Measurements from ENCODE around the gene MPDZ. TPM values are rescaled to one million over a fixed set of nuclear protein-coding genes. Genes with fewer than 3 reads are reported as not detected.

Gene MPDZ
- total RNA-seq, 1 experiment from 2014 or later = 46.7 TPM

DNA sequence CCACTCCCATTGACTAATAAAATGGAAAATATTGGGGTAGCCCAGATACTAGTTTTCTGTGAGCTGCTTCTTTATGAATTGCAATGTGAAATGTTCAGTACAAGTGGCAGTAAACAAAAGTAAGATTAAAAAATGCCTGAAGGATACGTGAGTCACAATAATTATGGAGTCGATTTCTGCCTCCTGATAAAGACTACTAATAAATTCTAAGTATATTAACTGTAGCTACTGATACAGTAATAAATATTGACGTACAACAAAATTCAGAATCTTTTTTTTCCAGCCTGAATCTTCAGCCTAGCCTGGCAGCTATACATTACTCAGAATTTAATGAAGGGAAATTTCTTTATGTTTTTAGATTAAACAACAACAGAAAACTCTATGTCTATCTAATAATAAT, 218.1 kb downstream of the MPDZ start:
- H2AK5ac ChIP-seq (ENCODE audit: insufficient read length, low read length) = no peak overlapping the region
- H3K4me3 Mint-ChIP-seq = no peak overlapping the region
- H3K4me1 ChIP-seq (ENCODE audit: insufficient read depth, low read length) = peaks cover 4% of the 10 kb centered on the region; the same call in 1 of the 2 replicates
- H3K23ac ChIP-seq (ENCODE audit: insufficient read length, low read depth, low read length) = no peak overlapping the region
- H3K9me3 Mint-ChIP-seq = no peaks in the 10 kb centered on the region
- no peak overlapping the region for H3K18ac ChIP-seq (ENCODE audit: insufficient read length, low read depth, low read length)
- no peaks in the 10 kb centered on the region for H4K20me1 ChIP-seq (ENCODE audit: control insufficient read depth, insufficient read depth, insufficient read length)
- H4K8ac ChIP-seq (replicated peaks; ENCODE audit: insufficient read length, low read depth, low read length) = no peak overlapping the region
- no peak overlapping the region for H2BK20ac ChIP-seq (ENCODE audit: low read depth, low read length, poor library complexity, severe bottlenecking)
- no peaks in the 10 kb centered on the region for H3K27me3 Mint-ChIP-seq (ENCODE audit: low read depth)
- no peak overlapping the region for H4K91ac ChIP-seq (ENCODE audit: insufficient read length, low read depth, low read length)
- no peak overlapping the region for H2BK5ac ChIP-seq (ENCODE audit: insufficient read length, low read length)
- H3K14ac ChIP-seq (ENCODE audit: insufficient read depth, low read length) = no peak overlapping the region
- TF ChIP-seq, protein P1, sequence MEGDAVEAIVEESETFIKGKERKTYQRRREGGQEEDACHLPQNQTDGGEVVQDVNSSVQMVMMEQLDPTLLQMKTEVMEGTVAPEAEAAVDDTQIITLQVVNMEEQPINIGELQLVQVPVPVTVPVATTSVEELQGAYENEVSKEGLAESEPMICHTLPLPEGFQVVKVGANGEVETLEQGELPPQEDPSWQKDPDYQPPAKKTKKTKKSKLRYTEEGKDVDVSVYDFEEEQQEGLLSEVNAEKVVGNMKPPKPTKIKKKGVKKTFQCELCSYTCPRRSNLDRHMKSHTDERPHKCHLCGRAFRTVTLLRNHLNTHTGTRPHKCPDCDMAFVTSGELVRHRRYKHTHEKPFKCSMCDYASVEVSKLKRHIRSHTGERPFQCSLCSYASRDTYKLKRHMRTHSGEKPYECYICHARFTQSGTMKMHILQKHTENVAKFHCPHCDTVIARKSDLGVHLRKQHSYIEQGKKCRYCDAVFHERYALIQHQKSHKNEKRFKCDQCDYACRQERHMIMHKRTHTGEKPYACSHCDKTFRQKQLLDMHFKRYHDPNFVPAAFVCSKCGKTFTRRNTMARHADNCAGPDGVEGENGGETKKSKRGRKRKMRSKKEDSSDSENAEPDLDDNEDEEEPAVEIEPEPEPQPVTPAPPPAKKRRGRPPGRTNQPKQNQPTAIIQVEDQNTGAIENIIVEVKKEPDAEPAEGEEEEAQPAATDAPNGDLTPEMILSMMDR (conservative IDR thresholded peaks at IDR 0.05) = no peak
- H3K27ac Mint-ChIP-seq = no peak overlapping the region
- no peak for DNase-seq
- peaks cover 0 to 10% of the 10 kb centered on the region in 2 experiments; a peak in 3 of 4 replicates for H3K4me1 Mint-ChIP-seq
- no peaks in the 10 kb centered on the region for H3K23me2 ChIP-seq (ENCODE audit: insufficient read length, low read depth, low read length, poor library complexity, severe bottlenecking)
- no peak overlapping the region for H2BK15ac ChIP-seq (ENCODE audit: low read depth, low read length)
- H3K9me3 ChIP-seq (ENCODE audit: control insufficient read depth, low read depth, low read length) = no peaks in the 10 kb centered on the region
- no peaks in the 10 kb centered on the region for H3K36me3 Mint-ChIP-seq (ENCODE audit: insufficient read depth in 1 of 3, low read depth in 3 of 3)
- no peak overlapping the region for H2BK12ac ChIP-seq (ENCODE audit: insufficient read length, low read depth, low read length)
- H3K27ac ChIP-seq (ENCODE audit: insufficient read length, low read depth, low read length) = no peak overlapping the region
- no peaks in the 10 kb centered on the region for H3K79me1 ChIP-seq (ENCODE audit: insufficient read depth, low read depth, low read length, poor library complexity, severe bottlenecking)
- H4K5ac ChIP-seq (ENCODE audit: insufficient read length, low read depth, low read length) = no peak overlapping the region
- H3K27me3 ChIP-seq (ENCODE audit: insufficient read depth, low read length) = no peaks in the 10 kb centered on the region
- no CpG with 5 or more reads among the region's 3 CpGs for WGBS (ENCODE audit: extremely low coverage, insufficient read length, low lambda C conversion rate)
- no peak overlapping the region for H3K4me2 ChIP-seq (ENCODE audit: insufficient read depth, insufficient read length, low read length)
- H3K79me2 ChIP-seq (ENCODE audit: insufficient read depth, low read length) = no peaks in the 10 kb centered on the region
- H3T11ph ChIP-seq (ENCODE audit: low read length) = no peak overlapping the region
- H3K4ac ChIP-seq (ENCODE audit: low read depth, low read length) = no peak overlapping the region
- H3K9ac ChIP-seq (ENCODE audit: extremely low read depth, insufficient read length, low read length) = no peak overlapping the region
- no peak overlapping the region for H2BK120ac ChIP-seq (ENCODE audit: low read depth, low read length, poor library complexity, severe bottlenecking)
- no peak overlapping the region for H3K56ac ChIP-seq (ENCODE audit: insufficient read length, low read depth, low read length)
- no peak overlapping the region for H2AFZ ChIP-seq (ENCODE audit: low read length)
